SK-N-SH treated with all-trans-retinoic acid at 6 μM for 48 hours (cell line): Measurements from ENCODE around the gene ENTR1.
A peak's percentile ranks its signal among the peaks of the same experiment; 100 is the strongest.

Experiments used
- ATAC-seq: fragments of 200-7000 bp; cut with Tn5 transposase; 3 replicates; pipeline ENCODE4 v1.9.1; 2020; ENCODE audit warnings: mild to moderate bottlenecking, moderate library complexity
- ARNTL ChIP-seq: fragments of 450-650 bp; formaldehyde crosslinking; IDR thresholded peaks from 2 replicates; pipeline ENCODE4 v1.5.0; 2020; ENCODE audit warnings: low read depth, mild to moderate bottlenecking, moderate library complexity, borderline replicate concordance
- BACH2 ChIP-seq: fragments of 250-450 bp; sonication (Bioruptor Pico); IDR thresholded peaks from 2 replicates; pipeline ENCODE4 v1.9.0; 2021; ENCODE audit warnings: mild to moderate bottlenecking, borderline replicate concordance
- CSDC2 ChIP-seq: fragments of 250-450 bp; sonication (Bioruptor Pico); IDR thresholded peaks from 2 replicates; pipeline ENCODE4 v1.5.0; 2020; ENCODE audit warnings: mild to moderate bottlenecking, moderate library complexity
- ESRRG ChIP-seq: fragments of 250-450 bp; sonication (Bioruptor Pico); IDR thresholded peaks from 2 replicates; pipeline ENCODE4 v1.6.1; 2021; ENCODE audit warnings: mild to moderate bottlenecking
- GLIS3 ChIP-seq: fragments of 250-450 bp; sonication (Bioruptor Pico); IDR thresholded peaks from 2 replicates; pipeline ENCODE4 v1.5.0; 2020; ENCODE audit warnings: mild to moderate bottlenecking, moderate library complexity
- ISL1 ChIP-seq: fragments of 250-450 bp; sonication (Bioruptor Pico); IDR thresholded peaks from 2 replicates; pipeline ENCODE4 v2.1.2; 2022; ENCODE audit warnings: mild to moderate bottlenecking, moderate library complexity
- OSR1 ChIP-seq: fragments of 250-450 bp; sonication (Bioruptor Pico); IDR thresholded peaks from 2 replicates; pipeline ENCODE4 v1.8.0; 2022; ENCODE audit warnings: moderate library complexity, mild to moderate bottlenecking, inconsistent platforms
- PPARA ChIP-seq: fragments of 250-450 bp; sonication (Bioruptor Pico); IDR thresholded peaks from 2 replicates; pipeline ENCODE4 v1.5.0; 2020; ENCODE audit warnings: mild to moderate bottlenecking, borderline replicate concordance
- SNAI2 ChIP-seq: fragments of 250-450 bp; sonication (Bioruptor Pico); IDR thresholded peaks from 2 replicates; pipeline ENCODE4 v1.5.0; 2020; ENCODE audit warnings: mild to moderate bottlenecking, moderate library complexity
- TCF4 ChIP-seq: fragments of 250-450 bp; sonication (Bioruptor Pico); IDR thresholded peaks from 2 replicates; pipeline ENCODE4 v1.8.0; 2021; ENCODE audit warnings: mild to moderate bottlenecking, moderate library complexity, borderline replicate concordance
- ZC3H10 ChIP-seq: fragments of 250-450 bp; sonication (Bioruptor Pico); IDR thresholded peaks from 2 replicates; pipeline ENCODE4 v1.5.1; 2021; ENCODE audit warnings: mild to moderate bottlenecking, moderate library complexity
- ZFP3 ChIP-seq: fragments of 250-450 bp; sonication (Bioruptor Pico); IDR thresholded peaks from 2 replicates; pipeline ENCODE4 v1.5.0; 2020; ENCODE audit warnings: mild to moderate bottlenecking, moderate library complexity
- ZFP30 ChIP-seq: fragments of 450-650 bp; formaldehyde crosslinking; IDR thresholded peaks from 2 replicates; pipeline ENCODE4 v1.5.0; 2022; ENCODE audit warnings: mild to moderate bottlenecking, moderate library complexity
- ZNF70 ChIP-seq: fragments of 450-650 bp; formaldehyde crosslinking; IDR thresholded peaks from 2 replicates; pipeline ENCODE4 v1.5.0; 2020; ENCODE audit warnings: mild to moderate bottlenecking, moderate library complexity
- ZNF8 ChIP-seq: fragments of 450-650 bp; formaldehyde crosslinking; IDR thresholded peaks from 2 replicates; pipeline ENCODE4 v1.5.0; 2020; ENCODE audit warnings: mild to moderate bottlenecking, moderate library complexity
- TF ChIP-seq, protein P1 (sequence below): fragments of 250-450 bp; sonication (Bioruptor Pico); IDR thresholded peaks from 2 replicates; pipeline ENCODE4 v1.5.0; 2020; ENCODE audit warnings: mild to moderate bottlenecking, moderate library complexity
- TF ChIP-seq, protein P2 (sequence below): fragments of 250-450 bp; sonication (Bioruptor Pico); IDR thresholded peaks from 2 replicates; pipeline ENCODE4 v1.5.1; 2021; ENCODE audit warnings: mild to moderate bottlenecking, moderate library complexity
- TF ChIP-seq, protein P3 (sequence below): fragments of 250-450 bp; sonication (Bioruptor Pico); IDR thresholded peaks from 2 replicates; pipeline ENCODE4 v1.5.1; 2020; ENCODE audit warnings: low read depth, mild to moderate bottlenecking, moderate library complexity
- TF ChIP-seq, protein P4 (sequence below): fragments of 250-450 bp; sonication (Bioruptor Pico); IDR thresholded peaks from 2 replicates; pipeline ENCODE4 v1.8.0; 2021; ENCODE audit warnings: low read depth, mild to moderate bottlenecking, moderate library complexity, borderline replicate concordance
- TF ChIP-seq, protein P5 (sequence below): fragments of 250-450 bp; sonication (Bioruptor Pico); IDR thresholded peaks from 2 replicates; pipeline ENCODE4 v1.8.0; 2020; ENCODE audit warnings: mild to moderate bottlenecking, moderate library complexity, borderline replicate concordance

Gene ENTR1

DNA sequence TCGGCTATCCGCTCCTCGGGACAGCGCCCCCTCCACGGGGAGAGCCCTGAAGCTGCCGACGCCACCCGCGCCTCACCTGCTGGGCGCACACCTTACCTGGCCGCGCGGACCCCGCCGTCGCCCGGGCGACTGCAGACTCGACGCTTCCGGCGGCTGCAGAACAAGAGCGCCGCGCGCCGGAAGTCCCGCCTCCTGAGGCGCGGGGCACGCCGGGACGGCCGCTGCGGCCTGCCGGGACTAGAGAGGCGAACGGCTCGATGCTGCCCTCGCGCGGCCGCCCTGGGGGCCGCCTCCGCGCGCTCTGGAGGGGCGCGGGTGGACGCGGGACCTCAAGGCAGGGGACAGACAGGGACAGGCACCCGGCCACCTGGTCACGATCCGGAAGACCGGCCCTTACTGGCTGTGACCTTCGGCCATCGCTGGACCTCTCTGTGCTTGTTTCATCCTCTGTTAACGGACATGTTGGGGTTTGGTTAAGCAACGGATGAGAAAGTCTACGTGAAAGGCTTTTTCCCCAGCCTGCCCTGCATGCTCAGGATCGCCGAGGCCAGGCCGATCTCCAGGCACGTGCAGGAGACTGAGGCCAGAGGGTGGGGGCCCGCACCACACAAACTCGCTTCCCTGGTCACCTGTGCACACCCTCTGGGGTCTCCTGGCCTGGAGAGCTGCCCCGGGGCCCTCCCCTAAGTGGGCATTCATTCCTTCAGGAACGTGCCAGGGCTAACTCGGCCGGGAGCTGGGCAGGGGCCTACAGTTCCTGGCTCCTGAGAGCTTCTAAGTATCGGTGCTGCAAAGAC, 10.2 kb downstream of the ENTR1 start, which contains the start of gene SNAPC4:
TSS of gene SNAPC4 (minus strand) at position 133 of the 797 bp plus-strand sequence. CDS start 1,742 bp downstream, outside the sequence.
- peak; percentile 42; the same call in 1 of the 2 replicates for TF ChIP-seq CSDC2
- TF ChIP-seq, protein P1, sequence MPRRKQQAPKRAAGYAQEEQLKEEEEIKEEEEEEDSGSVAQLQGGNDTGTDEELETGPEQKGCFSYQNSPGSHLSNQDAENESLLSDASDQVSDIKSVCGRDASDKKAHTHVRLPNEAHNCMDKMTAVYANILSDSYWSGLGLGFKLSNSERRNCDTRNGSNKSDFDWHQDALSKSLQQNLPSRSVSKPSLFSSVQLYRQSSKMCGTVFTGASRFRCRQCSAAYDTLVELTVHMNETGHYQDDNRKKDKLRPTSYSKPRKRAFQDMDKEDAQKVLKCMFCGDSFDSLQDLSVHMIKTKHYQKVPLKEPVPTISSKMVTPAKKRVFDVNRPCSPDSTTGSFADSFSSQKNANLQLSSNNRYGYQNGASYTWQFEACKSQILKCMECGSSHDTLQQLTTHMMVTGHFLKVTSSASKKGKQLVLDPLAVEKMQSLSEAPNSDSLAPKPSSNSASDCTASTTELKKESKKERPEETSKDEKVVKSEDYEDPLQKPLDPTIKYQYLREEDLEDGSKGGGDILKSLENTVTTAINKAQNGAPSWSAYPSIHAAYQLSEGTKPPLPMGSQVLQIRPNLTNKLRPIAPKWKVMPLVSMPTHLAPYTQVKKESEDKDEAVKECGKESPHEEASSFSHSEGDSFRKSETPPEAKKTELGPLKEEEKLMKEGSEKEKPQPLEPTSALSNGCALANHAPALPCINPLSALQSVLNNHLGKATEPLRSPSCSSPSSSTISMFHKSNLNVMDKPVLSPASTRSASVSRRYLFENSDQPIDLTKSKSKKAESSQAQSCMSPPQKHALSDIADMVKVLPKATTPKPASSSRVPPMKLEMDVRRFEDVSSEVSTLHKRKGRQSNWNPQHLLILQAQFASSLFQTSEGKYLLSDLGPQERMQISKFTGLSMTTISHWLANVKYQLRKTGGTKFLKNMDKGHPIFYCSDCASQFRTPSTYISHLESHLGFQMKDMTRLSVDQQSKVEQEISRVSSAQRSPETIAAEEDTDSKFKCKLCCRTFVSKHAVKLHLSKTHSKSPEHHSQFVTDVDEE, result peak; percentile 20; the same call in 1 of the 2 replicates
- no peak for TF ChIP-seq ZNF8 (CRISPR knock-in tag)
- ATAC-seq, result peak; percentile 95

DNA sequence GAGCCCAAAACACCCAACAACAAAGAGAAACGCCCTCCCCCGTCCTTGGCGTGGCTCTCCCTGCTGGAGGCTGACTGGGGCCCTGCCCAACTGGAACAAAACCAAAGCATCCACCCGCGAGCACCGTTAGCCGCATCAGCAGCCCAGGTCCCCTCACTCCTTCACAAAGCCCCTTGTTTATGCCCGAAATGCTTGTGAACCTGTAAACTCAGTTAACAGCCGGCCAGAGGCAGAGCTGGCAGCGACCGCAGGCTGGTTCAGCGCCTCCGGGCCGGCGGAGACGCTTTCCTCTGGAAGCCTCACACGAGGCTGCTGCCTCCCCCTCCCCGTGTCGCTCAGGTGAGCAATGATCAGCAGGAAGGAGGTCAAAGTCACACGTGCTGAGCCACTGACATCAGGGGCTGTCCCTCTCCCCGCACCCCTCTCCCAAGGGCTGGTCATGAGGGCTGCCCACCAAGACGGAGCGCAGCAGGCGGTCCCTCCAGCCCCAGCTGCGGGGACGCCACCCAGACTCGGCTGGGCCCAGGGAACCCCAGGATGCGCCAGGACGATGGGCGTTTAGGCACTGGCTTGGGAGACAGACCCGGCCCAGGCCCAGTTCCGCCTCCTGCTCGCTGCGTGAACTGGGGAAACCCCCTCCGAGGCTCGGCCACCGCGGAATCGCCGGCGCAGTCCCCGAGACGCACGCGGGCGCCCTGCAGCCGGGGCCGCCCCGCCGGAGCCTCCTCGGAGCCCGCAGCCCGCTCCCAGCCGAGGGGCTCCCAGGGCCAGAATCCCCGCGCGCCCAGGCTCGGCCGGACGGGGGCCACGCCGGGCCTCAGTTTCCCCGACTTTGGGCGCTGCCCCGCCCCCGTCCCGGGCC, 11.0 kb downstream of the ENTR1 start:
- ATAC-seq, result peak; percentile 35
- TF ChIP-seq ARNTL (CRISPR knock-in tag), result no peak
- no peak for TF ChIP-seq ZC3H10 (CRISPR knock-in tag)
- TF ChIP-seq, protein P2, sequence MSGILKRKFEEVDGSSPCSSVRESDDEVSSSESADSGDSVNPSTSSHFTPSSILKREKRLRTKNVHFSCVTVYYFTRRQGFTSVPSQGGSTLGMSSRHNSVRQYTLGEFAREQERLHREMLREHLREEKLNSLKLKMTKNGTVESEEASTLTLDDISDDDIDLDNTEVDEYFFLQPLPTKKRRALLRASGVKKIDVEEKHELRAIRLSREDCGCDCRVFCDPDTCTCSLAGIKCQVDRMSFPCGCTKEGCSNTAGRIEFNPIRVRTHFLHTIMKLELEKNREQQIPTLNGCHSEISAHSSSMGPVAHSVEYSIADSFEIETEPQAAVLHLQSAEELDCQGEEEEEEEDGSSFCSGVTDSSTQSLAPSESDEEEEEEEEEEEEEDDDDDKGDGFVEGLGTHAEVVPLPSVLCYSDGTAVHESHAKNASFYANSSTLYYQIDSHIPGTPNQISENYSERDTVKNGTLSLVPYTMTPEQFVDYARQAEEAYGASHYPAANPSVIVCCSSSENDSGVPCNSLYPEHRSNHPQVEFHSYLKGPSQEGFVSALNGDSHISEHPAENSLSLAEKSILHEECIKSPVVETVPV (CRISPR knock-in tag), result no peak
- no peak for TF ChIP-seq ESRRG (CRISPR knock-in tag)
- TF ChIP-seq CSDC2, result no peak
- no peak for TF ChIP-seq SNAI2 (CRISPR knock-in tag)
- TF ChIP-seq, protein P3, sequence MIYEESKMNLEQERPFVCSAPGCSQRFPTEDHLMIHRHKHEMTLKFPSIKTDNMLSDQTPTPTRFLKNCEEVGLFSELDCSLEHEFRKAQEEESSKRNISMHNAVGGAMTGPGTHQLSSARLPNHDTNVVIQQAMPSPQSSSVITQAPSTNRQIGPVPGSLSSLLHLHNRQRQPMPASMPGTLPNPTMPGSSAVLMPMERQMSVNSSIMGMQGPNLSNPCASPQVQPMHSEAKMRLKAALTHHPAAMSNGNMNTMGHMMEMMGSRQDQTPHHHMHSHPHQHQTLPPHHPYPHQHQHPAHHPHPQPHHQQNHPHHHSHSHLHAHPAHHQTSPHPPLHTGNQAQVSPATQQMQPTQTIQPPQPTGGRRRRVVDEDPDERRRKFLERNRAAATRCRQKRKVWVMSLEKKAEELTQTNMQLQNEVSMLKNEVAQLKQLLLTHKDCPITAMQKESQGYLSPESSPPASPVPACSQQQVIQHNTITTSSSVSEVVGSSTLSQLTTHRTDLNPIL (CRISPR knock-in tag), result no peak
- TF ChIP-seq GLIS3, result no peak
- TF ChIP-seq, protein P4, sequence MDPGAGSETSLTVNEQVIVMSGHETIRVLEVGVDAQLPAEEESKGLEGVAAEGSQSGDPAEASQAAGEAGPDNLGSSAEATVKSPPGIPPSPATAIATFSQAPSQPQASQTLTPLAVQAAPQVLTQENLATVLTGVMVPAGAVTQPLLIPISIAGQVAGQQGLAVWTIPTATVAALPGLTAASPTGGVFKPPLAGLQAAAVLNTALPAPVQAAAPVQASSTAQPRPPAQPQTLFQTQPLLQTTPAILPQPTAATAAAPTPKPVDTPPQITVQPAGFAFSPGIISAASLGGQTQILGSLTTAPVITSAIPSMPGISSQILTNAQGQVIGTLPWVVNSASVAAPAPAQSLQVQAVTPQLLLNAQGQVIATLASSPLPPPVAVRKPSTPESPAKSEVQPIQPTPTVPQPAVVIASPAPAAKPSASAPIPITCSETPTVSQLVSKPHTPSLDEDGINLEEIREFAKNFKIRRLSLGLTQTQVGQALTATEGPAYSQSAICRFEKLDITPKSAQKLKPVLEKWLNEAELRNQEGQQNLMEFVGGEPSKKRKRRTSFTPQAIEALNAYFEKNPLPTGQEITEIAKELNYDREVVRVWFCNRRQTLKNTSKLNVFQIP (CRISPR knock-in tag), result no peak
- no peak for TF ChIP-seq ISL1 (CRISPR knock-in tag)
- no peak for TF ChIP-seq TCF4 (CRISPR knock-in tag)
- TF ChIP-seq BACH2 (CRISPR knock-in tag), result no peak
- TF ChIP-seq OSR1, result no peak
- TF ChIP-seq ZNF70 (CRISPR knock-in tag), result no peak
- TF ChIP-seq, protein P1, result no peak
- TF ChIP-seq, protein P5, sequence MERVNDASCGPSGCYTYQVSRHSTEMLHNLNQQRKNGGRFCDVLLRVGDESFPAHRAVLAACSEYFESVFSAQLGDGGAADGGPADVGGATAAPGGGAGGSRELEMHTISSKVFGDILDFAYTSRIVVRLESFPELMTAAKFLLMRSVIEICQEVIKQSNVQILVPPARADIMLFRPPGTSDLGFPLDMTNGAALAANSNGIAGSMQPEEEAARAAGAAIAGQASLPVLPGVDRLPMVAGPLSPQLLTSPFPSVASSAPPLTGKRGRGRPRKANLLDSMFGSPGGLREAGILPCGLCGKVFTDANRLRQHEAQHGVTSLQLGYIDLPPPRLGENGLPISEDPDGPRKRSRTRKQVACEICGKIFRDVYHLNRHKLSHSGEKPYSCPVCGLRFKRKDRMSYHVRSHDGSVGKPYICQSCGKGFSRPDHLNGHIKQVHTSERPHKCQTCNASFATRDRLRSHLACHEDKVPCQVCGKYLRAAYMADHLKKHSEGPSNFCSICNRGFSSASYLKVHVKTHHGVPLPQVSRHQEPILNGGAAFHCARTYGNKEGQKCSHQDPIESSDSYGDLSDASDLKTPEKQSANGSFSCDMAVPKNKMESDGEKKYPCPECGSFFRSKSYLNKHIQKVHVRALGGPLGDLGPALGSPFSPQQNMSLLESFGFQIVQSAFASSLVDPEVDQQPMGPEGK, result no peak
- TF ChIP-seq PPARA, result no peak
- no peak for TF ChIP-seq ZFP30 (CRISPR knock-in tag)
- no peak for TF ChIP-seq ZFP3
